Vagina (tissue), 2 donors: Measurements from ENCODE around the gene DHX15. TPM values are rescaled to one million over a fixed set of nuclear protein-coding genes. Genes with fewer than 3 reads are reported as not detected.

Source experiments
- DNase-seq, 2 donors: peaks; one replicate each; pipeline ENCODE4 v3.0.0-alpha.2; 2017; ENCODE audit errors: extremely low spot score in 2 of 2
- H3K27ac ChIP-seq: fragments of 200-600 bp; sonication (generic); one replicate; pipeline ENCODE4 v1.5.1; 2019
- H3K27me3 ChIP-seq: fragments of 200-600 bp; sonication (generic); one replicate; pipeline ENCODE4 v1.5.1; 2019
- H3K36me3 ChIP-seq, 2 donors: fragments of 200-600 bp; sonication (generic); one replicate each; pipeline ENCODE4 v1.5.1; 2017 to 2019
- H3K4me1 ChIP-seq: fragments of 200-600 bp; sonication (generic); one replicate; pipeline ENCODE4 v1.5.1; 2019
- H3K4me3 ChIP-seq, 2 donors: fragments of 200-600 bp; sonication (generic); 1 replicate in 1 of 2; 2 replicates in 1 of 2; pipeline ENCODE4 v1.5.1; 2016 to 2019
- H3K9me3 ChIP-seq: fragments of 200-600 bp; sonication (generic); one replicate; pipeline ENCODE4 v1.5.1; 2019
- POLR2A ChIP-seq, 2 donors: fragments of 450-650 bp; IDR thresholded peaks; one replicate each; pipeline ENCODE4 v1.6.1; 2017; ENCODE audit warnings: antibody characterized with exemption in 2 of 2, mild to moderate bottlenecking in 2 of 2, moderate library complexity in 2 of 2
- POLR2AphosphoS5 ChIP-seq, 2 donors: sonication (generic); formaldehyde crosslinking; IDR thresholded peaks; one replicate each; pipeline ENCODE4 v1.9.0; 2017; ENCODE audit warnings: antibody characterized with exemption in 2 of 2, mild to moderate bottlenecking in 2 of 2, low read depth in 1 of 2; ENCODE audit not compliant: insufficient read depth in 1 of 2
- intact Hi-C: fragments of 100-400 bp; cut with DNase I; formaldehyde crosslinking; loops from one replicate; pipeline ENCODE4 v1.15.1; 2023
- total RNA-seq: library from RNA; depleted of rRNA; stranded (reverse); fragments of >200 nt; gene quantifications from one replicate; pipeline ENCODE4 v1.2.3, GENCODE V29; 2016
- TF ChIP-seq, protein P1 (sequence below), 3 experiments: fragments of 450-650 bp in 2 of 3; fragments of 200-600 bp in 1 of 3; sonication (generic) in 1 of 3; IDR thresholded peaks; one replicate each; pipeline ENCODE4 v1.5.1; 2017 to 2019; ENCODE audit warnings: antibody characterized with exemption in 3 of 3, mild to moderate bottlenecking in 2 of 3, moderate library complexity in 2 of 3

DHX15 gene
- total RNA-seq, 1 donor from 2014 or later = 140 TPM

DNA sequence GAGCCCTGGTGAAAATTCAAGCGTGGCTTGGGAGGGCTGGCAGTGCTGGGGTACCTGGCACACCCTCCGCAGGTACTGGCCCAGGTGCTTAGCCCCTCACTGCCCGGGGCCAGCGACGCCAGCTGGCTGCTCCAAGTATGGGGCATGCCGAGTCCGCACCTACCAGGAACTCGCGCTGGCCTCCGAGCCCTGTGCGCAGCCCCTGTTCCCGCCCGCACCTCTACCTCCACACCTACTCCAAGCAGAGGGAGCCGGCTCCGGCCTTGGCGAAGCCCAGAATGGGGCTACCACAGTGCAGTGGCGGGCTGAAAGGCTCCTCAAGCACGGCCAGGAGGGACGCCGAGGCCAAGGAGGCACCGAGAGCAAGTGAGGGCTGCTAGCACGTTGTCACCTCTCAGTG is 14.9 kb upstream of the DHX15 start:
- DNase-seq = no peak
- no peak overlapping the region for H3K4me3 ChIP-seq
- TF ChIP-seq POLR2A (IDR thresholded peaks at IDR 0.05) (no peak), POLR2AphosphoS5 (IDR thresholded peaks at IDR 0.05; ENCODE audit: insufficient read depth in 1 of 2, low read depth in 1 of 2) (no peak)
- TF ChIP-seq, protein P1, sequence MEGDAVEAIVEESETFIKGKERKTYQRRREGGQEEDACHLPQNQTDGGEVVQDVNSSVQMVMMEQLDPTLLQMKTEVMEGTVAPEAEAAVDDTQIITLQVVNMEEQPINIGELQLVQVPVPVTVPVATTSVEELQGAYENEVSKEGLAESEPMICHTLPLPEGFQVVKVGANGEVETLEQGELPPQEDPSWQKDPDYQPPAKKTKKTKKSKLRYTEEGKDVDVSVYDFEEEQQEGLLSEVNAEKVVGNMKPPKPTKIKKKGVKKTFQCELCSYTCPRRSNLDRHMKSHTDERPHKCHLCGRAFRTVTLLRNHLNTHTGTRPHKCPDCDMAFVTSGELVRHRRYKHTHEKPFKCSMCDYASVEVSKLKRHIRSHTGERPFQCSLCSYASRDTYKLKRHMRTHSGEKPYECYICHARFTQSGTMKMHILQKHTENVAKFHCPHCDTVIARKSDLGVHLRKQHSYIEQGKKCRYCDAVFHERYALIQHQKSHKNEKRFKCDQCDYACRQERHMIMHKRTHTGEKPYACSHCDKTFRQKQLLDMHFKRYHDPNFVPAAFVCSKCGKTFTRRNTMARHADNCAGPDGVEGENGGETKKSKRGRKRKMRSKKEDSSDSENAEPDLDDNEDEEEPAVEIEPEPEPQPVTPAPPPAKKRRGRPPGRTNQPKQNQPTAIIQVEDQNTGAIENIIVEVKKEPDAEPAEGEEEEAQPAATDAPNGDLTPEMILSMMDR (IDR thresholded peaks at IDR 0.05) = no peak
- no peaks in the 10 kb centered on the region for H3K9me3 ChIP-seq
- no peaks in the 10 kb centered on the region for H3K27me3 ChIP-seq
- intact Hi-C loops = no loop called here
- H3K4me1 ChIP-seq = no peaks in the 10 kb centered on the region
- no peak overlapping the region for H3K27ac ChIP-seq
- H3K36me3 ChIP-seq = no peaks in the 10 kb centered on the region

DNA sequence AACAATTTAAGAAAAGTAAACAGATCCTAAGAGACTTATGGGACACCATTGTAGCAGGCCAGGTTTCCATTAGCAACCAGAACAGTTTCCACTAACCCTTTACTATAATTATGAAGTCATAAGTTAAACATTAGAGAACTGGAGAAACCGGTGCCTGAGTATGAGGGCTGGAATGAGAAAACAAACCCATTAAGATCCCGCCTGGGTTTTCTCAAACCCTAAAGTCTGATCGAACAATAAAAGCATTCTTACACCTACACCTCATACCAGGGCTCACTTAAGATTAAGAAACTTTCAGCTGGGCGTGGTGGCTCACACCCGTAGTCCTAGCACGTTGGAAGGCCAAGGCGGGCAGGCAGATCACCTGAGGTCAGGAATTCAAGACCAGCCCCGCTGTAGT is 13.7 kb upstream of the DHX15 start:
- no peaks in the 10 kb centered on the region for H3K36me3 ChIP-seq
- TF ChIP-seq POLR2AphosphoS5 (IDR thresholded peaks at IDR 0.05; ENCODE audit: insufficient read depth in 1 of 2, low read depth in 1 of 2) = peak in 1 of 2 donors; percentile 12
- TF ChIP-seq POLR2A (IDR thresholded peaks at IDR 0.05) = no peak
- H3K4me3 ChIP-seq = no peak overlapping the region
- intact Hi-C loops = no loop called here
- H3K27me3 ChIP-seq = no peaks in the 10 kb centered on the region
- no peaks in the 10 kb centered on the region for H3K9me3 ChIP-seq
- no peak for DNase-seq
- H3K4me1 ChIP-seq = no peaks in the 10 kb centered on the region
- no peak overlapping the region for H3K27ac ChIP-seq

DNA sequence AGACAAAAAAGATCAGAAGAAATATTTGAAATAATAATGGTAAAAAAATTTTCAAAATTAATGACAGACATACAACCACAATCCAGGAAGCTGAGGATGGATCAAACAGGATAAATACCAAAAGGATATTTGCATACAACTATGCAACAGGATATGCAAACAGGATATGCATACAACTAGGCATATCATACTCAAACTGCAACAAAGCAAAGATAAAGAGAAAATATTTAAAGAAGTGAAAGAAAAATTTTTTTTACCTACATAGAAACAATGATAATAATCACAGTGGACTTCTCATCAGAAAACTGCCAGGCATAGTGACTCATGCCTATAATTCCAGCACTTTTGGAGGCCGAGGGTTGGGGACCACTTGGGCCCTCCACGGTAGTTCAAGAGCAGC is 11.3 kb upstream of the DHX15 start:
- intact Hi-C loops = no loop called here
- no peak for DNase-seq
- no peak overlapping the region for H3K4me3 ChIP-seq
- no peak overlapping the region for H3K27ac ChIP-seq
- no peaks in the 10 kb centered on the region for H3K4me1 ChIP-seq
- no peaks in the 10 kb centered on the region for H3K9me3 ChIP-seq
- H3K36me3 ChIP-seq = no peaks in the 10 kb centered on the region
- TF ChIP-seq POLR2AphosphoS5 (IDR thresholded peaks at IDR 0.05; ENCODE audit: insufficient read depth in 1 of 2, low read depth in 1 of 2) (no peak), POLR2A (IDR thresholded peaks at IDR 0.05) (no peak)
- TF ChIP-seq, protein P1 (IDR thresholded peaks at IDR 0.05) = no peak
- no peaks in the 10 kb centered on the region for H3K27me3 ChIP-seq

DNA sequence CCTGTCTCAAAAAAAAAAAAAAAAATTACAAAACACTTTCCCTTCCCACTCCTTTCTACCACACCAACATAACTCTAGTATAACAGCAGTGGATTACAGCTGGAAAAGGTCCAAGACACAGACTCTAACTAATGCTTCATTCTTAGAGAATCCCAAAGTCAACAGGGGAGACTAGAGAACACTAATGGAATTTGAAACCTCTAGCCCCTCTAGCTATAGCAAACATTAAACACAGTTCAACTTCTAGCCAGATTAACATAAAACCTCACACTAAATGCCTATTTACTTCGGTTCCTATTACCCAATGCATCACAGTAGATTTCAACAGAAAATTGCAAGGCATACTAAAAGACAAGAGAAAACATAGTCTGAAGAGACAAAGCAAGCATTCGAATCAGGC is 10.5 kb upstream of the DHX15 start:
- no peak overlapping the region for H3K27ac ChIP-seq
- no peaks in the 10 kb centered on the region for H3K27me3 ChIP-seq
- no peak for TF ChIP-seq POLR2A (IDR thresholded peaks at IDR 0.05)
- no peak for TF ChIP-seq POLR2AphosphoS5 (IDR thresholded peaks at IDR 0.05; ENCODE audit: insufficient read depth in 1 of 2, low read depth in 1 of 2)
- TF ChIP-seq, protein P1 (IDR thresholded peaks at IDR 0.05) = no peak
- H3K36me3 ChIP-seq = no peaks in the 10 kb centered on the region
- intact Hi-C loops = no loop called here
- H3K4me3 ChIP-seq = no peak overlapping the region
- no peaks in the 10 kb centered on the region for H3K4me1 ChIP-seq
- no peaks in the 10 kb centered on the region for H3K9me3 ChIP-seq
- no peak for DNase-seq

DNA sequence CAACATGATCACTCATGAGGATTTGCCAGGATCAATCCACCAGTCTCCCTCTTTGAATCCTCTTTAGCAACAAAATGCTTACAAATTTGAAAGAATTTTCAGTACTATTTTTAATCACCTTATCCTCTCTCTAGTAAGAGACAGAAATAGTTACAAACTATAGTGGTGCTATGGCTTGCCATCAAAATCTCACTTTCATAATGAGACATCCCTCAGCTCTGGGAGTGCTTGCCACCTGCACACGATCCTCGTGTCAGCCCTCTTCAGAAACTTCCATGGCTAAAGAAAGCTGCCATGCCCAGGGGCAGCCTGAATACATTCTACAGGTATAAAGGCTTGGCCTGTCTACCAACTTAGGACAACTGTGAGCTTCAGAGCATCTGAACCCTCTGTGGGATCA is 5.1 kb upstream of the DHX15 start:
- H3K4me3 ChIP-seq = no peak overlapping the region
- H3K4me1 ChIP-seq = no peaks in the 10 kb centered on the region
- no peak overlapping the region for H3K27ac ChIP-seq
- no peak for DNase-seq
- no peaks in the 10 kb centered on the region for H3K36me3 ChIP-seq
- TF ChIP-seq POLR2AphosphoS5 (IDR thresholded peaks at IDR 0.05; ENCODE audit: insufficient read depth in 1 of 2, low read depth in 1 of 2) (no peak), POLR2A (IDR thresholded peaks at IDR 0.05) (no peak)
- TF ChIP-seq, protein P1 (IDR thresholded peaks at IDR 0.05) = no peak
- H3K9me3 ChIP-seq = no peaks in the 10 kb centered on the region
- H3K27me3 ChIP-seq = no peaks in the 10 kb centered on the region
- intact Hi-C loops = no loop called here
